Epithelial cell of proximal tubule (primary cell): Measurements from ENCODE around the gene DHFR2. TPM values are rescaled to one million over a fixed set of nuclear protein-coding genes. Genes with fewer than 3 reads are reported as not detected.
A peak's percentile ranks its signal among the peaks of the same experiment; 100 is the strongest.
"Not testable (repeated sequence)": the region's sequence is repeated elsewhere in the genome, so short reads cannot be mapped to it uniquely, and the experiment has no call there.

Experiments used
- DNase-seq: peaks from one replicate; pipeline ENCODE4 v3.0.0-alpha.2; 2011; ENCODE audit warnings: low read depth
- H3K4me3 ChIP-seq: 2 replicates; pipeline ENCODE4 v1.5.1; 2011; ENCODE audit warnings: low read depth, mild to moderate bottlenecking, low read length
- CTCF ChIP-seq: conservative IDR thresholded peaks from 2 replicates; pipeline ENCODE4 v1.5.1; 2012; ENCODE audit warnings: low read depth, mild to moderate bottlenecking, low read length
- total RNA-seq: library from RNA; depleted of rRNA; stranded (reverse); fragments of >200 nt; gene quantifications from 2 replicates; pipeline ENCODE4 v1.2.3, GENCODE V29; 2015

Gene DHFR2
- total RNA-seq = 0.92 and 1.8 TPM in 2 replicates

GRCh38 chr3:94062513-94063404 lies at the start of gene DHFR2, which contains the start of gene NSUN3:
Gene DHFR2, minus strand, starts transcription at chr3:94062916. Its CDS starts 1,405 bp downstream, at chr3:94061511.
Gene NSUN3, plus strand, starts transcription at chr3:94063061. Its CDS starts 66 bp downstream, at chr3:94063127.
- TF ChIP-seq CTCF = no peak

GRCh38 chr3:94110854-94111253 lies 48.1 kb upstream of the DHFR2 start:
- no peak for DNase-seq
- no peak for TF ChIP-seq CTCF
- H3K4me3 ChIP-seq = no peak overlapping the region

More at GRCh38 chr3:94062513-94063404, at the start of gene DHFR2, which contains the start of gene NSUN3:
- H3K4me3 ChIP-seq = peak within 1 kb of the TSS; percentile 85
- peak; percentile 92 for DNase-seq

GRCh38 chr3:94110232-94110631 lies 47.5 kb upstream of the DHFR2 start:
- not testable (repeated sequence) for DNase-seq, H3K4me3 ChIP-seq

GRCh38 chr3:94106268-94106667 lies 43.6 kb upstream of the DHFR2 start:
- DNase-seq = no peak
- H3K4me3 ChIP-seq = no peak overlapping the region
- TF ChIP-seq CTCF = no peak

- DNase-seq = no peak
- peak; percentile 34 for TF ChIP-seq CTCF
- H3K4me3 ChIP-seq = no peak overlapping the region
Measured at GRCh38 chr3:94101860-94102259, 39.1 kb upstream of the DHFR2 start.

- TF ChIP-seq CTCF = no peak
- no peak for DNase-seq
- H3K4me3 ChIP-seq = no peak overlapping the region
Measured at GRCh38 chr3:94099311-94099710, 36.6 kb upstream of the DHFR2 start.

- no peak for DNase-seq
- H3K4me3 ChIP-seq = no peak overlapping the region
- TF ChIP-seq CTCF = peak; percentile 15
Measured at GRCh38 chr3:94098452-94098851, 35.7 kb upstream of the DHFR2 start.
